HG02642 (cell line): ENCODE measurements around the gene ZNF226.
"Not testable (repeated sequence)": the region's sequence is repeated elsewhere in the genome, so short reads cannot be mapped to it uniquely, and the experiment has no call there.

Source experiments
- ATAC-seq: cut with Tn5 transposase; IDR thresholded peaks from one replicate; pipeline ENCODE4 v1.9.1; 2021; ENCODE audit warnings: mild to moderate bottlenecking; ENCODE audit not compliant: unreplicated experiment, poor library complexity

The ZNF226 gene

GRCh38 chr19:44164673-44165512 lies at the start of gene ZNF226:
Gene ZNF226, plus strand, starts transcription at chr19:44165100. Its CDS starts 4,981 bp downstream, at chr19:44170081.
- peak; percentile 90 for ATAC-seq

GRCh38 chr19:44121162-44121561 lies 43.7 kb upstream of the ZNF226 start:
- ATAC-seq: not testable (repeated sequence)

GRCh38 chr19:44131955-44132354 lies 32.9 kb upstream of the ZNF226 start:
- ATAC-seq: no peak

GRCh38 chr19:44141191-44142058 lies 23.5 kb upstream of the ZNF226 start, which contains the start of gene ZNF234:
Gene ZNF234, plus strand, starts transcription at chr19:44141554. Its CDS starts 3,079 bp downstream, at chr19:44144633.
- peak; percentile 92 for ATAC-seq

GRCh38 chr19:44142059-44142433 lies 22.9 kb upstream of the ZNF226 start:
- peak; percentile 10 for ATAC-seq

- no peak for ATAC-seq
These were observed 15.1 kb upstream of the ZNF226 start for GRCh38 chr19:44149776-44150175.

- no peak for ATAC-seq
These were observed 13.4 kb upstream of the ZNF226 start for GRCh38 chr19:44151491-44151890.

- no peak for ATAC-seq
These were observed 8.4 kb upstream of the ZNF226 start for GRCh38 chr19:44156475-44156874.

- no peak for ATAC-seq
These were observed 1.1 kb upstream of the ZNF226 start for GRCh38 chr19:44163789-44164188.

- peak; percentile 1 for ATAC-seq
These were observed 600 bp upstream of the ZNF226 start for GRCh38 chr19:44164327-44164672.

- ATAC-seq: not testable (repeated sequence)
These were observed 5.8 kb downstream of the ZNF226 start for GRCh38 chr19:44170660-44171059.

- ATAC-seq: no peak
These were observed 11.7 kb downstream of the ZNF226 start for GRCh38 chr19:44176590-44176989.

GRCh38 chr19:44180968-44181367 lies 16.1 kb downstream of the ZNF226 start:
- no peak for ATAC-seq

GRCh38 chr19:44182145-44182544 lies 17.2 kb downstream of the ZNF226 start:
- ATAC-seq: no peak

GRCh38 chr19:44190020-44190419 lies 25.1 kb downstream of the ZNF226 start:
- ATAC-seq: no peak

GRCh38 chr19:44192127-44192526 lies 27.2 kb downstream of the ZNF226 start:
- ATAC-seq: no peak

GRCh38 chr19:44196772-44197171 lies 31.9 kb downstream of the ZNF226 start:
- ATAC-seq: no peak

- no peak for ATAC-seq
These were observed 37.6 kb downstream of the ZNF226 start for GRCh38 chr19:44202470-44202869.

GRCh38 chr19:44202974-44203373 lies 38.1 kb downstream of the ZNF226 start:
- no peak for ATAC-seq

- ATAC-seq: not testable (repeated sequence)
These were observed 39.0 kb downstream of the ZNF226 start for GRCh38 chr19:44203877-44204276.

- no peak for ATAC-seq
These were observed 39.9 kb downstream of the ZNF226 start for GRCh38 chr19:44204772-44205171.
